ENCODE data around the gene HOXD1. TPM values are rescaled to one million over a fixed set of nuclear protein-coding genes. Genes with fewer than 3 reads are reported as not detected.

The HOXD1 gene
- total RNA-seq, 1 experiment from 2014 or later, result 1.3 TPM

DNA sequence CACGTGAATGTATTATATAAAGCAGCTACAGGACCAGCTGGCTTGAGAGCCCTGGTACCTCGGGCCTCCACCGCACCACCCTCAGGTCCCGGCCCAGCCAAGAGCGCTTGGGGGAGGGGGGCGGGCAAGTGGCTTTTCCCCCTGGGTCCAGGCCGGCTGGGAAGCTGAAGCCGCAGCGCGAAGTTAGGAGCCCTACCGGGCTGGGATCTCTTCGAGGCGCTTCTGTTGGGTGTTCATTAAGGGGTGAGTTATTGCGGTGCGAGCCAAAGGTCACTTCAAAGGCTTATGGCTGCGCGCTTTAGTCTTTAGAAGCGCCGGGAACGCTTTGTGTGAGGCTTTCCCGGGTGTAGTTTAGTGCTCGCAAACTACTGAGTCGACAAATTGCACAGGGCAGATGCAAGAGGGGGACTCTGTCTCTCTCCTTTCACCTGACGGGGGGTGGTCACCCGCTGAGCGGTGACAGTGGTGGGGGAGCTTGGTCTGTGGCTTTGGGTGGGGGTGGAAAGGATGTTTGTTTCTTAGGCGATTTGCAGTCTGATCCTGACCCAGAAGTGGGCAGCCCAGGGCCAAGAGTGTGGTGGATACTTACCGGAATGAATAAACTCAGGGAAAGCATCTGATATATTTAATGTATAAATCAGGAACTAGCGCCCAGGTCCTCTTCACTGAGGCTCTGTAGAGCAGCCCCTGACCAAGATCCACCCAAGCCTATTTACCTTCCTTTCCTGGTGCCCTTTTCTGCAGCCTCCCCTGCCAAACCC lies 25.4 kb upstream of the HOXD1 start:
- in situ Hi-C loops (cut with HindIII; ENCODE audit: low sequenced_read_pairs), result no loop called here
- no peak for DNase-seq (ENCODE audit: low spot score)

DNA sequence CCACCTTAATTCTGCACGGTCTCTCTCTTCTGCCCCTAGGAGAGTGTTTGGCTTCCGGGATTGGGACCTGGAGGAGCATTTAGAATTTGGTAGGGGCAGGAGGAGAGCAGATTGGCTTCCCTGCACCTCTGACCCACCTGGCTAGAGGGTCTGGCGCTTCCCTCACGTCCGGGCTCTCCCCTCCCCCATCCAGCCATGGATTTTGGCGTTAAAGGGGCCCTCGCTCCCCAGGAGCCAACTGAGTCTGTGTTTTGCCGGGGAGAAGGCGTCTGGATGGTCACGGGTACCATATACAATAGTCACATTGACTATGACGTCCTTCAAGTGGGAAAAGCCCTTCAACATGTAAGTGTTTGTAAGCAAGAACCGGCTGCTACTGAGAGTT lies 24.8 kb upstream of the HOXD1 start:
- DNase-seq (ENCODE audit: low spot score), result no peak
- in situ Hi-C loops (cut with HindIII; ENCODE audit: low sequenced_read_pairs), result no loop called here

DNA sequence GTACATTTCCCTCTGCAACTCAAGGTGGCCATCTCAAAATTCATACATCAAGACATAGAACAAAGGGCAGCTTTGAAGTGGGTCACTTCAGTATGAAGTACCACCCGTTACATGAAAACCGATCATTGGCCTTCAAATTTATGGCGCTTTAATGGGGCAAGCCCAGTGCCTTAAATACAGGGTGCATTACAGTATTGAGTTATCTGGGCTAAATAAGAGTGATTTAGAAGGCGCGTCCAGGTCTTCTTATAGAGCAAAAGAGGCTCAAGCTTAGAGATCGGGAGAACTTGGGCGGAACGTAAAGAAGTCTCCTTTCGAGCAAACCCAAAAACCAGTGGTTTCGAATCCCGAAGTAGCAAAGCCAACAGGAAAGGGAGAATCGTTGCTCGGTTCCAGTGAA lies 24.3 kb upstream of the HOXD1 start:
- no peak for DNase-seq (ENCODE audit: low spot score)
- in situ Hi-C loops (cut with HindIII; ENCODE audit: low sequenced_read_pairs), result no loop called here

DNA sequence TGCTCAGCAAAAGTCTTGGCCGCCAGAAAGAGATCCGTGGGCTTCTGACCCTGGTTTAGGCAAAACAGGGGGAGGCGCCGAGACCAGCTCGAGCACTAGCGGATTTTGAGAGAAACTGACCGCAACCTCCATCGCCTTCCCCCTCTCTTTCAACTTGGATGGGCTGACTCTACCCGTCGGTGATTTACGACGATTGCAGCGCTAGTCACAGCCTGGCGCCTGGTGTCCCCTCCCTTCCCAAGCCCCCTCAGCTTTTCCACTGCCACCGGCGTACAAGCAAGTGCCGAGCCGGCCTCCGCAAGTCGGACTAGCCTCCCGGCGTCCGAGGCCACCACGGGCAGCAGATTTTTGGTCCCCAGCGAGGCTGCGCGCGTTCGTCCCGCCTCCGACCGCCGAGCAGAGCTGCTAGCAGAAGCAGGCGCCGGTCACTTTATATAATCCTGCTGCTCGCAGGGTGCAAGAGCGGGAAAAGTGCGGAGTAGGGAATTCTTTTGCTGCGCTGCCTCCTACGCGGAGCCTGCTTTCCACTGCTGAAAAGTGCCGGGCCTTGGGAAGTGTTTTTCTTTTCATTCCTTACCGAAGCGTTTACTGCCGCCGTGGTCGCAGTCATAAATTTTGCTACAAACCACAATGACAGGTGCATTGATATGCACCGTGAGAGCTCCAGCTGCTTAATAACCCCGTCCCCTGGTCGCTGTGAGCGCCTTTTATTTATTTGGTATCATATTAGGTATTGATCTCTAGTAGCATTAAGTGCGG lies 23.7 kb upstream of the HOXD1 start:
- DNase-seq (ENCODE audit: low spot score), result no peak

DNA sequence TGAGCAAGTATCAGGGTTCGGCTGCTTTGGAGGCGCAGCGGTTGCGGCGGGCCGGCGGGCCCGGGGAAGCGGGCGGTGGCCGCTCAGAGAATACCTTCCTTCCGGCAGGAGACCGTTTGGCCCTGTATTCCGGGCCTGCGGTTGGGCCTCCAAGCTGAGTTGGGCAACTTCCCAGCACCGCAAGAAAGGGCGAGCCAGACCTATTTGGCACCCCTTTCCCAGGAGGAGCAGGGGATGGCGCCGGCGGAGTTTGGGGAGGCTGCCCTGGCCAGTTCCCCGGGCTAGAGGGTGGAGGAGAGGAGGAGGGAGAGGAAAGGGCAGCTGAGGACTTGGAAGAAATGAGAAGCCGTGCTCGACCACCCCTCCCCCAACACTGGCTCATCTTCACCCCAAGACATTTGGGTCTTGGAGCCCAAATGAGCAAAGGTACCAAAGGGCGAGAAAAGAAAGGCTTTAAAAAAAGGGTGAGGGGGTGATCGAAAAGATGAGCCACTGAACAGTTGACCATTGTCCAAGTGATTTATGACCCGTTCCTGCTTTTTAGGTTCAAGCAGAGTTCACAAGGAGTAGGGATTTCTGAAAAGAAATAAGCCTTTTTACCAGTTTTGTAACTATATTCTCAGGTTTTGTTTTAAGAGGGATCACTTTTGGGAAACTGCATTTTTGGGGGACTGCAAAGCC lies 23.0 kb upstream of the HOXD1 start:
- DNase-seq (ENCODE audit: low spot score), result no peak
- in situ Hi-C loops (cut with HindIII; ENCODE audit: low sequenced_read_pairs), result no loop called here

More for the DNA sequence above, 23.7 kb upstream of the HOXD1 start:
- in situ Hi-C loops (cut with HindIII; ENCODE audit: low sequenced_read_pairs), result no loop called here

DNA sequence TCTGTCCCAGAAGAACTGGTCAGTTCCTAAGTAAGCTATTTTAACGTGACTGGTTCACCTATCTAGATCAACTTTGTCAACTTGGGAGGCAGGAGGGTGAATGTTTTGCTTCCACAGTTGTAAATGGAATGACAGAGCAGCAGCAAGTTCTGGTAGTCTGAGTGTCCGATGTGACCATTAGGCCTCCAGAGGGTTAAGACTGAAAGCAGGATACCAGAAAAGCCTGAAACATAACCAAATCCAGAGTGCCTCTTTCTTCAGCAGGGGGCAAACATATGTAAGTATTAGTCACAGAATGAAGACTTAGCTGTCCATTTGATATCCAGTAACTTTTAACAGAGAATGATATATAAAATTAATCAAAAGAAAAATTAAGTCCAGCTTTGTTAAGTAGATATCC lies 22.2 kb upstream of the HOXD1 start:
- in situ Hi-C loops (cut with HindIII; ENCODE audit: low sequenced_read_pairs), result no loop called here

DNA sequence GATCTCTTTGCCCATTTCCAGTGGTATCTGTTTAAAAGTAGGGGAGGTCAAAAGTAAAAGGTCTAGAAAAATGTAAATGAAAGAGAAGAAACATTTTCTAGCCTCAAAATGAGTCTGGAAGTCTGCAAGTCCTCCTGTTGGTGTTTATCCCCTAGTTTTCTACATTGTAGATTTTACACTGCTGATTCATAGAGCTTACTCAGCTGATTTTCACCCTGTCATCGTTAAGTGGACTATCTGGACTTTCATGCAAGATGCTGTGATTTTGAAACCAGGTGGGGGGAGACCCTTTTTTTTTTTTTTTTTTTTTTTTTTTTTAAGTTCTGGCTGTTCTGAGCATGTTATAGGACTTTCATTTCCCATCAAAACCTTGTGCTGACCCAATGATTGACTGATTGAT lies 21.1 kb upstream of the HOXD1 start:
- in situ Hi-C loops (cut with HindIII; ENCODE audit: low sequenced_read_pairs), result no loop called here
- no peak for DNase-seq (ENCODE audit: low spot score)

More for the DNA sequence above, 22.2 kb upstream of the HOXD1 start:
- DNase-seq (ENCODE audit: low spot score), result no peak

DNA sequence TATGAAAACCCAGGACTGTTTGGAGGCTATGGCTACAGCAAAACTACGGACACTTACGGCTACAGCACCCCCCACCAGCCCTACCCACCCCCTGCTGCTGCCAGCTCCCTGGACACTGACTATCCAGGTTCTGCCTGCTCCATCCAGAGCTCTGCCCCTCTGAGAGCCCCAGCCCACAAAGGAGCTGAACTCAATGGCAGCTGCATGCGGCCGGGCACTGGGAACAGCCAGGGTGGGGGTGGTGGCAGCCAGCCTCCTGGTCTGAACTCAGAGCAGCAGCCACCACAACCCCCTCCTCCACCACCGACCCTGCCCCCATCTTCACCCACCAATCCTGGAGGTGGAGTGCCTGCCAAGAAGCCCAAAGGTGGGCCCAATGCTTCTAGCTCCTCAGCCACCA lies 19.3 kb upstream of the HOXD1 start:
- in situ Hi-C loops (cut with HindIII; ENCODE audit: low sequenced_read_pairs), result no loop called here
- no peak for DNase-seq (ENCODE audit: low spot score)

DNA sequence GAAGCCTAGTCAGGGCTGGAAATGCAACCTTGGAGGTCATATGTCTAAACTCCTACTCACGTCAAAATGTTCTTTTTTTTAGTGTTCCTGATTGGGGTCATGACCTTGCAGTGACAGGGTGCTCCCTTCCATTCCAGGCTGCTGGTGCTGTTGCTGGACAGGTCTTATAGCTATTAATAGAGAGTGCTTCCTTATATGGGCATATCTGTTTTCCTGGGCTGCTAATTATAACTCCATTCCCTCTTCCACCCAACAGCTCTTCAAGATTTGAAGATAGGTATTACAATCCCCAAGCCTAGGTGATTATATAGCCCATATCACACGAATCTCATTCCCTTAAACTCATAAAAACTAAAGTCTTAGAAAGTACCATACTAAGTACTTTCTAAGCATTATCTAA lies 18.8 kb upstream of the HOXD1 start:
- in situ Hi-C loops (cut with HindIII; ENCODE audit: low sequenced_read_pairs), result no loop called here
- DNase-seq (ENCODE audit: low spot score), result no peak

DNA sequence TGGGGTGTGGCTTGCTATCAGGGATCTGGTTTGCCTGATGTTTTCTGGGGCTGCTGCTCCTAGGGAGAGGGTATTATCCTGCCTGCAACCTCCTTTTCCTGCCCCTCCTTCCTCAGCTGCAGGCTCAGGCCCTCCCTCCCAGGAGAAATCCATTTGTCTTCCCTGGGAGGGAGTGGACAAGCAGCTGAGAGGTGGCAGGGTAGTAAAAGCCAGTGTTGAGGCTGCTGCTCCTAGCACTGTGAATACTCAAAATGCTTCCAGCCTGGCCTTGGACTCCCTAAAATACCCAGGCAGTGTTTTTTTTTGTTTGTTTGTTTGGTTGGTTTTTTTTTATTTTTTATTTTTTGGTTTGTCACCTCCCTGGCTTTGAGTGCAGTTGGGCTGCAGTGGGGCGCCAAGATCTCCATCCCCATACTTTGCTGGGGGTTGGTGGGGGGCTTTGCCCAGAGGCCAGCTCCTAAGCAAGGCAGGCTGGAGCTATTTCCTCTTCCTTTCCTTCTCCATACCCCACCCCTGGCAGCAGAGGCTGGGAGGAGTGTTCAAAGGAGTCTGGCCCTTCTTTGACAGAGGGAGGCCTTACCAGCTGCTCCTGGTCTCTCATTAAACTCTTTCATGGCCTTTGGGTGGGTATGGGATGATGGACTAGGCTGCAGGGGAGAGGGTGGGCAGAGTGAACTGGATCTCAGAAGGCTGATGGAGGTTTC lies 17.7 kb upstream of the HOXD1 start:
- in situ Hi-C loops (cut with HindIII; ENCODE audit: low sequenced_read_pairs), result no loop called here
- DNase-seq (ENCODE audit: low spot score), result no peak

DNA sequence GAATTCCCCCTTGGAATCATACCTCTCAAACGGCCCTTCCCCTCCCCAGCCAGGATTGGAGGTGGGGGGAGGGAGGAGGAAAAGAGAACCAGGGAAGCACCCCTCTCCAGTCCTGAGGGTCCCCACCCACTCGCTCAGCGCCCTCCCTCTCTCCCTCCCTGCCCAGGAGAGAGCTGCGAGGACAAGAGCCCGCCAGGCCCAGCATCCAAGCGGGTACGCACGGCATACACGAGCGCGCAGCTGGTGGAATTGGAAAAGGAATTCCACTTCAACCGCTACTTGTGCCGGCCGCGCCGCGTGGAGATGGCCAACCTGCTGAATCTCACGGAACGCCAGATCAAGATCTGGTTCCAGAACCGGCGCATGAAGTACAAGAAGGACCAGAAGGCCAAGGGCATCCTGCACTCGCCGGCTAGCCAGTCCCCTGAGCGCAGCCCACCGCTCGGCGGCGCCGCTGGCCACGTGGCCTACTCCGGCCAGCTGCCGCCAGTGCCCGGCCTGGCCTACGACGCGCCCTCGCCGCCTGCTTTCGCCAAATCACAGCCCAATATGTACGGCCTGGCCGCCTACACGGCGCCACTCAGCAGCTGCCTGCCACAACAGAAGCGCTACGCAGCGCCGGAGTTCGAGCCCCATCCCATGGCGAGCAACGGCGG lies 17.0 kb upstream of the HOXD1 start:
- DNase-seq (ENCODE audit: low spot score), result no peak
- in situ Hi-C loops (cut with HindIII; ENCODE audit: low sequenced_read_pairs), result no loop called here

DNA sequence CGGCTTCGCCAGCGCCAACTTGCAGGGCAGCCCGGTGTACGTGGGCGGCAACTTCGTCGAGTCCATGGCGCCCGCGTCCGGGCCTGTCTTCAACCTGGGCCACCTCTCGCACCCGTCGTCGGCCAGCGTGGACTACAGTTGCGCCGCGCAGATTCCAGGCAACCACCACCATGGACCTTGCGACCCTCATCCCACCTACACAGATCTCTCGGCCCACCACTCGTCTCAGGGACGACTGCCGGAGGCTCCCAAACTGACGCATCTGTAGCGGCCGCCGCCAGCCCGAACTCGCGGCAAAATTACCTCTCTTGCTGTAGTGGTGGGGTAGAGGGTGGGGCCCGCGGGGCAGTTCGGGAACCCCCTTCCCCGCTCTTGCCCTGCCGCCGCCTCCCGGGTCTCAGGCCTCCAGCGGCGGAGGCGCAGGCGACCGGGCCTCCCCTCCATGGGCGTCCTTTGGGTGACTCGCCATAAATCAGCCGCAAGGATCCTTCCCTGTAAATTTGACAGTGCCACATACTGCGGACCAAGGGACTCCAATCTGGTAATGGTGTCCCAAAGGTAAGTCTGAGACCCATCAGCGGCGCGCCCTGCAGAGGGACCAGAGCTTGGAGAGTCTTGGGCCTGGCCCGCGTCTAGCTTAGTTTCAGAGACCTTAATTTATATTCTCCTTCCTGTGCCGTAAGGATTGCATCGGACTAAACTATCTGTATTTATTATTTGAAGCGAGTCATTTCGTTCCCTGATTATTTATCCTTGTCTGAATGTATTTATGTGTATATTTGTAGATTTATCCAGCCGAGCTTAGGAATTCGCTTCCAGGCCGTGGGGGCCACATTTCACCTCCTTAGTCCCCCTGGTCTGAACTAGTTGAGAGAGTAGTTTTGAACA lies 16.2 kb upstream of the HOXD1 start:
- in situ Hi-C loops (cut with HindIII; ENCODE audit: low sequenced_read_pairs), result no loop called here
- no peak for DNase-seq (ENCODE audit: low spot score)

DNA sequence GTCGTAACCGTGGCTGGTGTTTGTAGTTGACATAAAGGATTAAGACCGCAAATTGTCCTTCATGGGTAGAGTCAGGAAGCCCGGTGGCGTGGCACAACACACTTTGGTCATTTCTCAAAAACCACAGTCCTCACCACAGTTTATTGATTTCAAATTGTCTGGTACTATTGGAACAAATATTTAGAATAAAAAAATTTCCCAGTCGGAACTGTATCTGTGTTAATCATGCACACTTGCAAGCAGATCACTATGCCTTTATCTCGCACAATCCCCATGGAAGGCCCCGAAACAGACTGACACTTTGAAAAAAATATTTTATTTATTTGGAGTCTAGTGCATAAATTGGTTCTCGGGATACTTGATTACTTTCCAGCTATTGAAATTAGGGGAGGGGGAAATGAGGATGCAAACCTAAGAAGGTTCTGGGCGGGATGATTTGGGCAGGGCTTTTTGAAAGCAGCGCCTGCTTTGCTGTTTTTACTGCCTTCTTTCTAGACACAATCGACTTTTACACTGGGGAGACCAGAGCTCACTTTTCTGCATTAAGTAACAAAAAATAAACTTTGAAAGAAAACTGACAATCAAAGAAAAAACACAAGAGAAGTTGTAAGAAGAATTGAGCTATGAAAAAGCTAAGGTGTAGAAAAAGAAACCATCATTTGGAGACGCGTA lies 15.4 kb upstream of the HOXD1 start:
- in situ Hi-C loops (cut with HindIII; ENCODE audit: low sequenced_read_pairs), result no loop called here
- no peak for DNase-seq (ENCODE audit: low spot score)

DNA sequence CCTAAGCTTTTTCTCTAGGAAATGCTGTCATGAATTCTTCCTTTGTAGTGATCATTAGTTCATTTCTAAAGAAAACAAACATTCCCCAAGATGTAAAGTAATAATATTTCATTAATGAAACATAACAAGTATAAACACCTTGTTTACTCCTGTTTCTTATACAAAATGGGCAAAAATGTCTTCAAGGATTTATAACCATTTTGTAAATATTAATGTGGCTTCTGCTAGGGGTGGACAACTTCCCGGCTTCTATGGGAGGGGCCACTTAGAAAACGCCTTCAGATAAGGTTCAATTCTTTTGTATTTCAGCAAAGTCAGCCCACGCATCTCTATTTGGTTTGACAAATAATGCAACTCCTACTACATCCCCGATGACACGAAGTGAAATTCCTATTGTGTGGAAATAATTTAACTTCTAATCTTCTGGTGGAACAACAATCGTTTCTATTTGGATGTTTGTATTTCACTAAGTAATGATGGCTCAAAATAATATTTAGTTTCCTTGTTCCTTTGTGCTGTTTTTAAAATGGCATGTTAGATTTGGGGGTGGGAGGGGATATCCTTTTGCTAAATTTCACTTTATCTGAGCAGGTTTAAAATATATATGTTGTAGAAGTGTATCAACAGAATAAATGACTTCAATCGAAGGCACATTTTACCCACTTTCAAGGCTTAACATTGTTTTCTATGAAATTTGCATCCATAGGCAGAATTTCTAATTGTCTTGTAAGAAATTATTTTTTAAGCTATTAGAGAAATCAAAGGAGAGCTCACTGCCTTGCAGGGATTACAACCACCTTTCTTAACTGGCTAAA lies 14.7 kb upstream of the HOXD1 start:
- DNase-seq (ENCODE audit: low spot score), result no peak
- in situ Hi-C loops (cut with HindIII; ENCODE audit: low sequenced_read_pairs), result no loop called here

DNA sequence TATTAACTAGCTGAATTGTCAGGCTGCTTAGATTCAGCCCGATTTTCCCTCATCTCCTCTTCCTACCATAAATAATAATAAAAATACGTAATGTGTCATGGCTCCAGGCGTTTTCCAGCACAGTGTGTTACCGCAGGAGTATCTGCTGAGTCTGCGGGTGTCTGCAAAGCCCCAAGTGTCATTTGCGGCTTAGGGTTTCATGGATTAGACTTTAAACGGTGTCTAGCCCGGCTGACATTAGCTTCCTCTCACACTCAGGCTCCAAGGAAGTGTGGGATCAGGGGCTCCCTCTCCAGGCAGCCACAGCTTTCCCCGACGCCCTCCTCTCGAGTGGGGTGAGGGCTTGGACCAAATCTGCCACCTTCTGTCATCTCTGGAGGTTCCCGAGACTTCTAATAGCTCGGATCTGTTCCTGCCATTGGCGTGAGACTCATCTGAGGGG lies 14.1 kb upstream of the HOXD1 start:
- DNase-seq (ENCODE audit: low spot score), result no peak
- in situ Hi-C loops (cut with HindIII; ENCODE audit: low sequenced_read_pairs), result no loop called here

DNA sequence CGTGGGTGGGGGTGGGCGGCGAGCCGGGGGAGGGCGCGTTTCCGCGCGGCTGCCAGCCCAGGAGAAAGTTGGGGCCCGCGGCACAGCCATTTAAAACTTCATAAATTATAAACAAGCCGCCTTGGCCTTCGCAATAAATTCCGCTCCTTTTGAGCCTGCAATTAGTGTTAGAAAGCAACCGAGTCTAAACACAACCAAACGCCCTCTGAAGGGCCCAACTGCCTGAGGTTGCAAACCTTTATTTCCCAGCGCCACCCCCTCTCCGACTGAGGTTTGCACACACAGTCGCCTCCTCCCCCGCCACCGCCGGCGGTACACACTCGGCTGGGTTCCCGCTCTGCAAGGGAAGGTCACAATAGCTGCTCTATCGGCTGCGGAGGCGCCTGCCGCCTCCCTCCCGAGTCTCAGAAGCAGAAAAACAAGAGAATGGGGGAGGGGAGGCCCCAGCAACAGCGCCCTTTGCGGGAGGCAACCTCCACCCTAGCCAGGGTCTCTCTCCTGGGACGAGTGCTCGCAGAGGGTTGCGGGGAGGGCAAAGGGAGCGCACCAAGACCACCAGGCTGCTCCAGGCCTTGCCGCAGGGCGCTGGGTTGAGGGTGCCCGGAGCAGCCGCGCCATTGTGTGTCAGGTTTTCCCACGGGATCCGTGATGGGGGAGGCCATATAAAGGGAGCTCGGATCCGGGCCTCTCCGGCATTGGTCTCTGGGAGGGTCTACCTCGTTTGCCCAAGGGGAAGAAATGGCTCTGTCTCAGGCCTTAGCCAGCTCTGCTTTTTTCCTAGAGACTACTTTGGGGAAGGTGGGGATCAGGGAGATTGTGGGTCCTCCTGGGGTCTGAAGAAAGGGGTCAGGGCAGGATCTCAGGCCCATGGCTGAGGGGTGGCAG lies 13.4 kb upstream of the HOXD1 start:
- no peak for DNase-seq (ENCODE audit: low spot score)

More for the DNA sequence above, 13.4 kb upstream of the HOXD1 start:
- in situ Hi-C loops (cut with HindIII; ENCODE audit: low sequenced_read_pairs), result no loop called here
